ENCODE measurements around the gene SLC7A10.

- TF ChIP-seq, protein P1, sequence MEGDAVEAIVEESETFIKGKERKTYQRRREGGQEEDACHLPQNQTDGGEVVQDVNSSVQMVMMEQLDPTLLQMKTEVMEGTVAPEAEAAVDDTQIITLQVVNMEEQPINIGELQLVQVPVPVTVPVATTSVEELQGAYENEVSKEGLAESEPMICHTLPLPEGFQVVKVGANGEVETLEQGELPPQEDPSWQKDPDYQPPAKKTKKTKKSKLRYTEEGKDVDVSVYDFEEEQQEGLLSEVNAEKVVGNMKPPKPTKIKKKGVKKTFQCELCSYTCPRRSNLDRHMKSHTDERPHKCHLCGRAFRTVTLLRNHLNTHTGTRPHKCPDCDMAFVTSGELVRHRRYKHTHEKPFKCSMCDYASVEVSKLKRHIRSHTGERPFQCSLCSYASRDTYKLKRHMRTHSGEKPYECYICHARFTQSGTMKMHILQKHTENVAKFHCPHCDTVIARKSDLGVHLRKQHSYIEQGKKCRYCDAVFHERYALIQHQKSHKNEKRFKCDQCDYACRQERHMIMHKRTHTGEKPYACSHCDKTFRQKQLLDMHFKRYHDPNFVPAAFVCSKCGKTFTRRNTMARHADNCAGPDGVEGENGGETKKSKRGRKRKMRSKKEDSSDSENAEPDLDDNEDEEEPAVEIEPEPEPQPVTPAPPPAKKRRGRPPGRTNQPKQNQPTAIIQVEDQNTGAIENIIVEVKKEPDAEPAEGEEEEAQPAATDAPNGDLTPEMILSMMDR (conservative IDR thresholded peaks at IDR 0.05 in 1 of 2, IDR thresholded peaks at IDR 0.05 in 1 of 2; ENCODE audit: low read depth in 1 of 2, low read length in 2 of 2) = no peak
- TF ChIP-seq EZH2 (IDR thresholded peaks at IDR 0.05; ENCODE audit: low read length, missing control alignments) = no peak
Observed at GRCh38 chr19:33227870-33228599, 2.4 kb upstream of the SLC7A10 start.

Data from fibroblast of lung (primary cell).